CD4-positive, alpha-beta T cell treated with Interleukin-4 for 1 hour (primary cell): ENCODE data around the gene P2RX3.
"Not testable (repeated sequence)": the region's sequence is repeated elsewhere in the genome, so short reads cannot be mapped to it uniquely, and the experiment has no call there.

Source experiments
- DNase-seq, 2 donors: peaks; one replicate each; pipeline ENCODE4 v3.0.0-alpha.2; 2020 to 2022

P2RX3 gene

GRCh38 chr11:57353852-57354251, 15.7 kb downstream of the P2RX3 start:
- no peak for DNase-seq

- no peak for DNase-seq
Observed at GRCh38 chr11:57354699-57355098, 16.5 kb downstream of the P2RX3 start.

DNA sequence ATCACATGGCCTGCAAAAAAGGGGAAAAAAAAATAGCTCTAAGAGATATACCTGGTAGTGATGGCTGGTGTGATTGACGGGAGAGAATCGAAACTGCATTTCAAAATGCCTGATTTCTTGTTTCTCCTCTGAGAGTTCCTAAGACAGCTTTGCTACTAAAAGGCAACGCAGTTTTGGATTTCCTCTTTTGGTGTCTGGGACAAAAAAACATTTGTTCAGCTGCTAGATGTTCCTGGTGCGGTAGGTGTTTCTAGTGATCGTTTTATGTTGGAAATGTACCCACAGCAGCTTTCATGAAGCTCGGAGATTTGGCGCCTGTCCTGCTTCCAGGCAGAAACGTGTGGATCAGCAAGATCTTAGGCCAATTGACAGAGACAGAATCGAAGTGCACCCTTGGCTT, 18.1 kb downstream of the P2RX3 start:
- no peak for DNase-seq

- no peak for DNase-seq
Observed at GRCh38 chr11:57357310-57357709, 19.2 kb downstream of the P2RX3 start.

DNA sequence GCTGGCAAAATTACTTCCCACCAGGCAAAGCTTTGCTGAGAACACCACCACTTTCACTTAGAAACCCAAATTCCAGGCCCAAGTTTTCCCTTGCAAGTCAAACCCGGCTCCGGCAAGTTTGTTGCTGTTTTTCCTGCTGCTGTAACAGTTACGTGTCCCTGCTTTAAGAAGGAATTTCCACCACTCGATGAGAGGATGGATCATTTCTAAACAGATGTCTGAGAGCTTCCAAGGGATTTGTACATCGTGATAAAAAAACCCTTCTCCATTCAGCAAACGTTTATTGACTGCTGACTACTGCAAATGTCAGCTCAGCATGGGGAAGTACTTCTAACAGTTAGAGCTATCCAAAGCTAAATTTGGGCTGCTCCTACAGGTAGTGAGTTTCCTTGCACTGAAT, 19.7 kb downstream of the P2RX3 start:
- DNase-seq, result no peak

DNA sequence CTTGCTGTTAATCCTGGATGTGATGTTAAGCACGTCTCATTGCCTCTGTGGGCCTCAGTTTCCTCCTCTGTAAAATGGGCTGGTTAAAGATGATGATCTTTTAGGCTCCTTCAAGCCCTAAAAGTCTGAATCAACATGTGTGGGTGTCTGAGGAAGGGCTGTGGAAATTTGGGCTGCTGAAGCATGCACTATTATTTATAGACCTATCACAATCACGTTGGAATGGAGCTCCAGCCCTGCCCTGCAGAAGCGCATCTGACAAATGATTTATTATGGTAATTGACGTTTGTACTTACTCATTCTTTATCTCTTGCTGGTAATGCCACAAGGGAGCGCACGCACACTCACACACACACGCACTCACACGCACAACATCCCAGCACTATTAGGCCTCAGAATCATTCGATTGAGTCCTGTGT, 20.4 kb downstream of the P2RX3 start:
- no peak for DNase-seq

DNA sequence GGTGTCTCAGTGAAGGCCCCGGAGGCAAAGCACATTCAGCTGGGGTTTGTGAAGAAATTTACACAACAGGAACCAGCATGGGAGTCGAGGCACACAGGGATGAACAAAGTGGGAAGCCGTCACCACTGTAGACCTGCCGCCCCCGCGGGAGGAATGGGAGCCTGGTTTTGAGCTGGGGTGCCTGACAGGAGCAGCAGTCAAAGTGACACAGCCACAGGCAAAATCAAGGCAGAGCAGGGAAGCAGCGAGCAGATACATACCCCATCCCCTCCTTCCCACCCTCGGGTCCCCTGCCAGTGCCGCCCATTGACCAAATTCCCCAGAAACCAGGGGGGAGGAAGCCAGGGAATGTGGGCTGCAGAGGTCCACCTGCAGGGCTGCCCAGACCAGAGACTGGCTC, 20.8 kb downstream of the P2RX3 start:
- DNase-seq, result no peak

GRCh38 chr11:57359396-57359795, 21.2 kb downstream of the P2RX3 start:
- no peak for DNase-seq

- DNase-seq, result no peak
Observed at GRCh38 chr11:57359896-57360690, 21.9 kb downstream of the P2RX3 start.

- no peak for DNase-seq
Observed at GRCh38 chr11:57360991-57361390, 22.8 kb downstream of the P2RX3 start.

DNA sequence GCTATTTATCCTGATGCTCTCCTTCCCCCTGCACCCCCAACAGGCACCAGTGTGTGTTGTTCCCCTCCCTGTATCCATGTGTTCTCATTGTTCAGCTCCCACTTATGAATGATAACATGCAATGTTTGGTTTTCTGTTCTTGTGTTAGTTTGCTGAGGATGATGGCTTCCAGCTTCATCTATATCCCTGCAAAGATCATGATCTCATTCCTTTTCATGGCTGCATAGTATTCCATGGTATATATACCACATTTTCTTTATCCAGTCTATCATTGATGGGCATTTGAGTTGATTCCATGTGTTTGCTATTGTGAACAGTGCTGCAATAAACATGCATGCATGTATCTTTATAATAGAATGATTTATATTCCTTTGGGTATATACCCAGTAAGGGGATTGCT, 23.3 kb downstream of the P2RX3 start:
- not testable (repeated sequence) for DNase-seq

DNA sequence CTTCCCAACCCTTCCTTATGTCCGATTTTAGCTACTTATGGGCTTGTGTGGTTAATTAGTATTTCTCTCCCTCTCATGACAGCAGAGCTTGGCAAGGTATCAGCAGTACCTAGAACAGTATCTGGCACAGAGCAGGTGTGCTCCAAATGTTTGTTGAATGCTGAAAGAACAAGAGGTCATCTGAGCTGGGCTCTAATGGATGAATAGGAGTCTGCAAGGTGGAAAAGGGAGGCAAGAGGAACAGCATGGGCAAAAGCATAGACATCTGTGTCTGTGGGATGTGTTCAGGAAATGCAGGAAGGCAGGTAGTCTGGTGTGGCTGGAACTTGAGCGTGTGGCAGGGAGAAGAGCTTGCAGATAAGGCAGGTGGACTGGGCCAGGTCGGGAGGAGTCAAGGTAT, 23.8 kb downstream of the P2RX3 start:
- DNase-seq, result no peak

DNA sequence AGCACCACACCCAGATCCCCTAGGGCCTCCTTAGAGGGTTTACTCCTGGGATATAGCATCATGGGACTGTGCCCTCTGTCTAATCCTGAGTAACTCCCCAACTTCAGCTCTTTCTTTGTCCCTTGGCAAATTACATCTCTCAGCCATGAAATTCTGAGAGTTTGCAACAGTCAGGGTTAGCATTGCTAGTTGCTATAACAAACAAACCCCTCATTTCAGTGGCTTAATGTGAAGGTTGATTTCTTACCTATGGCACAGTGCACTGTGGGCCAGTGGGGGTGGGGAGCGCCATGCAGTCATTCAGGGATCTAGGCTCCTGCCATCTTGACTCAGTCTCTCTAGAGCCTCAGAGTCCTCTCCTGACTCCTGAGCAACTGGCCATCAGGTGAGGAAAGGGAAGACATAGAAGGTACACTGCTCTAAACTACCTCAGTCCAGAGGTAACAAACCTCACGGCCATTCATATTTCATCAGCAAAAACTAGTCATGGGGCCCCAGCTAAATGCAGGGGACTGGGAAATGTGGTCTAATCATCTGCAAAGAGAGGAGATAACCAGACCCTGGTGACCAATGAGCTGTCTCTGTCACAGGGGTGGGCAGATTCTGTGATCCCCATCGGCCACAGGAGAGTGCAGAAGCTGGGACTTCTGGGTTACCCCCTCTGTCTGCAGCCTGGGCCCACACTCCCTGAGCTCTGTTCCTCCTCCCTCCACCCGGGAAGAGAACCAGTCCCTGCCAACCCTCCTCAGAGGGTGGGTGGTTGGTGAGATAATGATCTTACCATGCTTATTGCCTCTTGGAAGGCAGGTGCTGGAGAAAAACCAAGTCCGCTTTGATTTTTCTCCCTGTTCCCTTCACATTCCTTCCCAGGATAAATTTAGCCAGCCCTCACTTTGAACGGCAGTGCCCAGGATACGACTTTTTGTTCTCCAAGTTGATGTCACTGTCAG, 25.3 kb downstream of the P2RX3 start:
- DNase-seq, result no peak

- no peak for DNase-seq
Observed at GRCh38 chr11:57364851-57365660, 26.9 kb downstream of the P2RX3 start.

- DNase-seq, result no peak
Observed at GRCh38 chr11:57368106-57368844, 30.1 kb downstream of the P2RX3 start.

- DNase-seq, result no peak
Observed at GRCh38 chr11:57368845-57369232, 30.7 kb downstream of the P2RX3 start.

DNA sequence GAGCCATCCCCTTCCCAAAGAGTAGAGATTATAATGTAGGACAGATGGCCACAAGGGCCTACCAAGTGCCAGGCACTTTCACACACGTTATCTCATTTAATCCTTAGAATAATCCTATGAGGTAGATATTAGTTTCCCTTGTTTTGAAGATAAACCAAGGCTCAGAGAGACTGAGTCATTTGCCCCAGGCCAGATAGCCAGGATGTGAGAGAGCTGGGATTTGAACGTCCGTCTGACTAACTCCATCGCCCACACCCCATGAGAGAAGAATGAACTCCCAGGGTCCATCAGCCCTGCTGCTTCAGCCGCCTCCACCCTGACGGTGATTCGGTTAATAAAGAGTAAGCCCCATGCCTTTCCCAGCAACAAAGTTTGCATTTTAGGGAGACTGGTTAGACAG, 32.1 kb downstream of the P2RX3 start:
- DNase-seq, result no peak

DNA sequence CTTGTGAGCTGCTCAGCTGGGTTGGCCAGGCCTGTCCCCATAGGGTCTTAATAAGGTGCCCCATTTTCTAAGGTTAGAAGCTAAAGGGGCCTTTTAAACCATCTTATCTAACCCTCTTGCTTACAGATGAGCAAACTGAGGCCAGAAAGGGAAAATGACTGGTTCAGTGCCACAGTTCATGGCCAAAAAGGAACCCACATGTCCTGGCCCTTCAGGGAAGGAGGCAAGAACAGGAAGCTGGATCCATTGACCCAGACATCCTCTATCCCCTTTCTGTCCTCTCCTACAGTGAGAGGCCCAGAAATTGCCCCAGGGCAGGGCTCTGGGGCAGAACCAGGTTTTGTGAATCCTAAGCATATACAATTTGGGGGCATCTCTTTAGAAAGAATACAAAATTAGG, 32.8 kb downstream of the P2RX3 start:
- no peak for DNase-seq

GRCh38 chr11:57373146-57373545, 35.0 kb downstream of the P2RX3 start:
- no peak for DNase-seq

- DNase-seq, result no peak
Observed at GRCh38 chr11:57374966-57375365, 36.8 kb downstream of the P2RX3 start.

DNA sequence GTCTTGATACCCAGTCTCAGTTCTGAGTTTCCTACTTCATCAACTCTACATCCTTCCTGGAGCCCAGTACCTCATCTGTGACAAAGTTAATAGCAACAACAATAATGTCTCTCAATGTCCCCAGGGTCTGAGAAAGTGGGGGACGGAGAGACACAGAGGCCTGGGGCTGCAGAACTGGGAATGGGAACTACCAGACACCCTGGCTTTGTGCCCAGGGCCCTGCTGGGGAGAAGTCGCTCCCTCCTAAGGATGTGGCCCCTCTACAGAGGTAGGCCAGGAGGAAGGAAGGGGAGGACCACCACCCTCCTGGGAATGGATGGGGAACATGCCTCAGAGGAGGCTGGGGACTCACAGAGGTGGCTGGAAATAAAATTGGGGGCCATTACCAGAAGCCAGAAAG, 37.3 kb downstream of the P2RX3 start:
- DNase-seq, result no peak
